GM10248 (cell line): ENCODE measurements around the gene ULBP1.
"Not testable (repeated sequence)": the region's sequence is repeated elsewhere in the genome, so short reads cannot be mapped to it uniquely, and the experiment has no call there.

Experiments
- CTCF ChIA-PET: fragments of 300-600 bp; sonication (Branson Sonifier 250); formaldehyde crosslinking; extraction: SDS; loops from one replicate; lab custom pipeline; 2021; ENCODE audit warnings: antibody characterized with exemption; lab: Yijun Ruan, JAX
- POLR2A ChIA-PET: fragments of 350-650 bp; sonication (Branson Sonifier 250); formaldehyde crosslinking; extraction: SDS; loops from one replicate; lab custom pipeline; 2020; ENCODE audit warnings: antibody characterized with exemption; lab: Yijun Ruan, JAX
- DNase-seq: peaks from one replicate; pipeline ENCODE4 v3.0.0; 2012; ENCODE audit errors: extremely low spot score
- CTCF ChIP-seq: IDR thresholded peaks from 2 replicates; pipeline ENCODE4 v1.5.1; 2012; ENCODE audit warnings: mild to moderate bottlenecking, low read depth; ENCODE audit errors: extremely low read depth, missing control alignments, control extremely low read depth

ULBP1 gene

GRCh38 chr6:149965194-149966020 lies 1.7 kb downstream of the ULBP1 start:
- ChIA-PET POLR2A (no interaction called here), CTCF (no interaction called here)
- no peak for DNase-seq
- no peak for TF ChIP-seq CTCF

GRCh38 chr6:149966319-149966718 lies 2.6 kb downstream of the ULBP1 start:
- POLR2A ChIA-PET, DNase-seq: not testable (repeated sequence)
- CTCF ChIA-PET, result interaction anchor here (1.5 kb wide), 1 partner anchor 20 kb away, joined by 3 read pairs; no protein-coding TSS in a partner anchor

- POLR2A ChIA-PET, result no interaction called here
- TF ChIP-seq CTCF, result no peak
- no peak for DNase-seq
- CTCF ChIA-PET, result interaction anchor here (1.5 kb wide), 1 partner anchor 19 kb away, joined by 3 read pairs; no protein-coding TSS in a partner anchor
Measured at GRCh38 chr6:149967591-149967990, 3.8 kb downstream of the ULBP1 start.

- POLR2A ChIA-PET, CTCF ChIA-PET, DNase-seq: not testable (repeated sequence)
Measured at GRCh38 chr6:149967999-149968398, 4.3 kb downstream of the ULBP1 start.

GRCh38 chr6:149968909-149969308 lies 5.2 kb downstream of the ULBP1 start:
- CTCF ChIA-PET, result interaction anchor here (1.5 kb wide), 1 partner anchor 9 kb away, joined by 3 read pairs; no protein-coding TSS in a partner anchor
- DNase-seq, result not testable (repeated sequence)

GRCh38 chr6:149969635-149970034 lies 5.9 kb downstream of the ULBP1 start:
- no peak for TF ChIP-seq CTCF
- ChIA-PET CTCF (interaction anchor here (1.5 kb wide), 1 partner anchor 10 kb away, joined by 3 read pairs; no protein-coding TSS in a partner anchor), POLR2A (no interaction called here)
- DNase-seq, result no peak

More at GRCh38 chr6:149968909-149969308, 5.2 kb downstream of the ULBP1 start:
- POLR2A ChIA-PET, result not testable (repeated sequence)

GRCh38 chr6:149974394-149974793 lies 10.7 kb downstream of the ULBP1 start:
- POLR2A ChIA-PET, DNase-seq: not testable (repeated sequence)
- CTCF ChIA-PET, result interaction anchor here (1.1 kb wide), 1 partner anchor 14 kb away, joined by 4 read pairs; no protein-coding TSS in a partner anchor

- ChIA-PET POLR2A (no interaction called here), CTCF (no interaction called here)
- TF ChIP-seq CTCF, result no peak
- no peak for DNase-seq
Measured at GRCh38 chr6:149974825-149975224, 11.1 kb downstream of the ULBP1 start.

GRCh38 chr6:149975400-149975799 lies 11.7 kb downstream of the ULBP1 start:
- ChIA-PET POLR2A (no interaction called here), CTCF (no interaction called here)
- DNase-seq, result no peak
- TF ChIP-seq CTCF, result no peak
